T47D (cell line): ENCODE results near the gene GSTM4.

Experiments
- DNase-seq, 2 experiments: peaks; one replicate each; pipeline versions ENCODE4 v3.0.0 to v3.0.0-alpha.2; 2011 to 2012; ENCODE audit warnings: low read depth in 1 of 2, low spot score in 1 of 2
- JUND ChIP-seq: IDR thresholded peaks from 2 replicates; pipeline ENCODE4 v1.6.1; 2012; ENCODE audit warnings: low read depth
- in situ Hi-C: cut with HindIII; loops from 2 replicates; pipeline ENCODE4 v1.10.0; 2016; ENCODE audit warnings: low sequenced_read_pairs, low pct_unique_long_range_greater_than_20kb

Gene GSTM4

DNA sequence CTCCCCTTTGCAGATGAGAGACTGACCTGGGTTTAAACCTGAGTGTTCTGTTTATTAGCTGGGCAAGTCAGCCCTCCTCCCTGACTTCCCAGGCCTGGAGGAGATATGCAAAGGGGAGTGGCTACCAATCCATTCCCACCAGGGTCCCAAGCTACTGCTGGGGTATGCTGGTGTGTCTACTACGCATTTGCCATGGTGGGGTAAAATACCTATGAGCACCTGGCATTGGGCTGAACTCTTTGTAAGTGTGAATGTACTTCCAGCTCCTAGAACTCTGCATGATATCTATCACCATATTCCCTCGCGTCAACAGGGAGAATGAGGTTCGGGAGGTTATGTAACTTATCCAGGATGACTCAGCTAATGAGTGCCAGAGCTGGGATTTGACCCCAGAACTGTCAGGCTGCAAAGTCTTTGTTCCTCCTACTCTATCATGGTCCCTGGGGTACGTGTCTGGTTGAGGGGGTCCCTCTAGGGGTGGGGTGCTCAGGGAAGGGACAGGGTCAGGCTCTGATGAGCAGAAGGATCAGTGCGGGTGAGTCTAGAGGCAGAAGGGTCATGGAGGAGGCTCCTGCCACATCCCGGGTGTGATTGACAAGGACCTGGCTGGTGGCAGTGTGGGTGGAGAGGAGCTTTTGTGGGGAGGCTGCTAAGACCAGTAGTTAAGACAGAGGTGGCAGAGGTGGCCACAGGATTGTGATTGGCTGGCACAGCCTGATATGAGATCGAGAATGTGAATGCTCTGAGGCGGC, 19.5 kb upstream of the GSTM4 start:
- no peak for DNase-seq
- TF ChIP-seq JUND: no peak
- in situ Hi-C loops: no loop called here

DNA sequence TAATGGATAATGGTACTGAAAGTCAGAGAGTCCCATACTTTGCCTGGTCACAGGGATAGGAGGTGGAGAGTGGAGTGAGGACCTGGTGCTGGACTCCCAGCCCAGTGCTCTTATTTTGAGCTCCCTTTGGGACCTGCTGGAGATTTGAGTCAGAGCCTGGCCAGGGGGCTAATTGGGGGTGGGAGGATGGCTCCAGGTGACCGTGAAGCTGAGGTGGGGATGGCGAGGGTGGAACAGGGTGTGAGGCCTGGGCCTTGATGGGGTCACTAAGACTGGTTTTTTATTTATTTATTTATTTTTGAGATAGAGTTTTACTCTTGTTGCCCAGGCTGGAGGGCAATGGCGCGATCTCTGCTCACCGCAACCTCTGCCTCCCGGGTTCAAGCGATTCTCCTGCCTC, 18.5 kb upstream of the GSTM4 start:
- no peak for TF ChIP-seq JUND
- in situ Hi-C loops: no loop called here
- no peak for DNase-seq

- no peak for DNase-seq
- in situ Hi-C loops: no loop called here
- no peak for TF ChIP-seq JUND
These were observed 16.6 kb upstream of the GSTM4 start for GRCh38 chr1:109639063-109639840.

- in situ Hi-C loops: no loop called here
- TF ChIP-seq JUND: no peak
- no peak for DNase-seq
These were observed 16.1 kb upstream of the GSTM4 start for GRCh38 chr1:109639841-109640184.

DNA sequence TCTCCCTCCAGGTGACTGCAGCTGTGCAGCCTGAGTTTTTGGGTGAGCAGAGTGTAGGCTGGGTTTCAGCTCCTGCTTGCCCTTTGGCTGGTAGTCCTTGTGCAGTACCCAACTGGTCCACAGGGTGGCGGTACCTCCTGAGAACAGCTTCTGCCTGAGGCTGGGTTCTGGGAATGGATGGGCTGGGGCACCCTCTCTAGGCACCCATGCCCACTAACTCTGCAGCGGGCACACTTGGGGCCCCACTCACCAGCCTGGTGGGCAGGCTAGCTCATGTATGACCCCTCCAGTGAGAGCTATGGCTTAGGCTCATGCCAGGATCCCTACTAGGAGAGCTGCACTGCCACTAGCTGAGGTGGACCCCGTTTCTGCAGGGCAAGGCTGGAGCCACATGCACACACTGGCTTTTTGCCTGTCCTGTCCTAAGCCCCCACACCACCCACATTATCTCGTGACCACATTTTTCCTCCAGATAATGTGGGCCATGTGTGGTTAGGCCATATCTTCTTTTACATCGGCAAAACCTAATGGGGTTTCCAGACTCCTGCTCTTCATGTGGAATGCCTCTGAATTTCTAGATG, 15.5 kb upstream of the GSTM4 start:
- peak in 1 of 2 experiments; percentile 73 for DNase-seq
- TF ChIP-seq JUND: no peak
- in situ Hi-C loops: no loop called here

DNA sequence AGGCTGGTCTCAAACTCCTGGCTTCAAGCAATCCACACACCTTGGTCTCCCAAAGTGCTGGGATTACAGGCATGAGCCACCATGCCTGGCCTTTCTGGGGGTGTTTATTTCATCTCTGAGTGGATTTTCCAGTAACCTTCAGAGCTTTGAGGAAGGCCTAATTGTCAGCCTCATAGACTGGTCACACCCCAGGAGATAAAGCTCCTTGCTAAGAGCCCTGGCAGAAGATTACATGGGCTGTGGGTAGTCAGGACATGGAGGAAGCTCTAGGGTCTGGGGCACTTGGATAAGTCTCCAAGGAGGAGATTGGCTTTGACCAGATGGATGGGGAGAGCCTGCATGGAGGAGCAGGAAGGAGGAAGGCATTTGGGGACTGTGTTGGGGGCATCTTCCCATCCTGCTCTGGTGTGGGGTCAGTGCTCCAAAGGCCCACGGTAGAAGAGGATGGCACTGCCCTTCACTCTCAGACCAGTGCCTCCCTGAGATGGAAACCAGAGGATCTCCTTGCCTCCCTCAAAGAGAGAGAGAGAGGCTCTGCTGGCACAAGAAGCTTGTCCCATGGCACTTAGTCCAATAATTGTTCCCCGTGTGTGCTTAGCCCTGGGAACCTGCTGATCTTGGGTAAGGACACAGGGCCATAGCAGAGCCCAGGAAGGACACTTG, 14.7 kb upstream of the GSTM4 start:
- TF ChIP-seq JUND: no peak
- in situ Hi-C loops: no loop called here
- DNase-seq: no peak

- DNase-seq: no peak
- no peak for TF ChIP-seq JUND
- in situ Hi-C loops: no loop called here
These were observed 14.0 kb upstream of the GSTM4 start for GRCh38 chr1:109641861-109642260.

- no peak for TF ChIP-seq JUND
- DNase-seq: no peak
- in situ Hi-C loops: no loop called here
These were observed 13.3 kb upstream of the GSTM4 start for GRCh38 chr1:109642626-109643025.

GRCh38 chr1:109643385-109644230, 12.3 kb upstream of the GSTM4 start:
- TF ChIP-seq JUND: no peak
- DNase-seq: peak in 1 of 2 experiments; percentile 77
- in situ Hi-C loops: no loop called here

- in situ Hi-C loops: no loop called here
- TF ChIP-seq JUND: no peak
These were observed 11.2 kb upstream of the GSTM4 start for GRCh38 chr1:109644670-109645069.

GRCh38 chr1:109649491-109649914, 6.4 kb upstream of the GSTM4 start:
- TF ChIP-seq JUND: no peak
- DNase-seq: peak in 1 of 2 experiments; percentile 35
- in situ Hi-C loops: no loop called here

More at GRCh38 chr1:109644670-109645069, 11.2 kb upstream of the GSTM4 start:
- DNase-seq: no peak

DNA sequence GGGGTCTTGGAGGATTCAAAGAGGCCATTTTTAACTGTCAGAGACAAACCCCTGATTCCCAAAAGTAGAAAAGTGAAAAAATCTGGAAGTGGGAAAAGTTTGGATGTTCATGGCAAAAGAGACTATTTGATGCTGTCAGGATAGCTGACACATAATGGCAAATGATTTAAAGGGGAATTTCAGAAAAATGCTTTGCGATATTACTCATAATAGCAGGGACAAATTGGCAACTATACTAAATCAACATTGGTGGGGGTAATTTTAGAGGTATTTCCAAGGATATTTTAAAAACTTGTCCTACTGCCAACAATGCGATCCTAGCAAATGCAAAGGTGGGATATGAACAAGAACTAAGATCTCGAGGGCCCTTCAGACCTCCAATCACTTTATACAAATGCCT, 5.3 kb upstream of the GSTM4 start:
- TF ChIP-seq JUND: no peak
- DNase-seq: no peak
- in situ Hi-C loops: no loop called here
